HG02884 (cell line): ENCODE measurements around the gene FOXB1.

Experiments used
- ATAC-seq: cut with Tn5 transposase; IDR thresholded peaks from one replicate; pipeline ENCODE4 v1.9.1; 2021; ENCODE audit warnings: mild to moderate bottlenecking, moderate library complexity; ENCODE audit not compliant: unreplicated experiment

Gene FOXB1

GRCh38 chr15:60017538-60018520 lies 13.7 kb downstream of the FOXB1 start:
- no peak for ATAC-seq

GRCh38 chr15:60020736-60021135 lies 16.6 kb downstream of the FOXB1 start:
- no peak for ATAC-seq

- ATAC-seq = no peak
Measured at GRCh38 chr15:60021589-60022378, 17.7 kb downstream of the FOXB1 start.

- ATAC-seq = no peak
Measured at GRCh38 chr15:60022379-60022741, 18.2 kb downstream of the FOXB1 start.

GRCh38 chr15:60026555-60026954 lies 22.4 kb downstream of the FOXB1 start:
- ATAC-seq = no peak

GRCh38 chr15:60035344-60035743 lies 31.2 kb downstream of the FOXB1 start:
- ATAC-seq = no peak

- ATAC-seq = no peak
Measured at GRCh38 chr15:60039316-60039715, 35.2 kb downstream of the FOXB1 start.

- ATAC-seq = no peak
Measured at GRCh38 chr15:60043744-60044435, 39.8 kb downstream of the FOXB1 start.

- no peak for ATAC-seq
Measured at GRCh38 chr15:60044636-60045270, 40.6 kb downstream of the FOXB1 start.

GRCh38 chr15:60047701-60048100 lies 43.6 kb downstream of the FOXB1 start:
- ATAC-seq = no peak

GRCh38 chr15:60049948-60050347 lies 45.8 kb downstream of the FOXB1 start:
- ATAC-seq = no peak

GRCh38 chr15:60052796-60053195 lies 48.7 kb downstream of the FOXB1 start:
- ATAC-seq = no peak

GRCh38 chr15:60054472-60054871 lies 50.4 kb downstream of the FOXB1 start:
- no peak for ATAC-seq
